Measurements from ENCODE around the gene OGFR.
"Not testable (repeated sequence)": the region's sequence is repeated elsewhere in the genome, so short reads cannot be mapped to it uniquely, and the experiment has no call there.

OGFR gene

DNA sequence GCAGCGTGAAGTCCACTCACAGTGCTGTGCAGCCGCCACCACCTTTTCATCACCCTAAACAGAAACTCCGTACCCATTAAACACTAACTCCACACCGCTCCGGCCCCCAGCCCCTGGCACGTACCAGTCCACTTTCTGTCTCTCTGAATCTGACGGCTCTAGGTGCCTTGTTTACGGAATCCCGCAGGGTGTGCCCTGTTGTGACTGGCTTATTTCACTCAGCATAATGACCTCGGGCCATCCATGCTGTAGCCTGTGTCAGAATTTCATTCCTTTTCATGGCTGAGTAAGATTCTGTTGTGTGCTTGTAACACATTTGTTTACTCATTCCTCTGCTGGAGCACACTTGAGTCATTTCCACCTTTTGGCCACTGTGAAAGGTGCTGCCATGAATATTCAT, 39.0 kb downstream of the OGFR start:
- no peak for DNase-seq

DNA sequence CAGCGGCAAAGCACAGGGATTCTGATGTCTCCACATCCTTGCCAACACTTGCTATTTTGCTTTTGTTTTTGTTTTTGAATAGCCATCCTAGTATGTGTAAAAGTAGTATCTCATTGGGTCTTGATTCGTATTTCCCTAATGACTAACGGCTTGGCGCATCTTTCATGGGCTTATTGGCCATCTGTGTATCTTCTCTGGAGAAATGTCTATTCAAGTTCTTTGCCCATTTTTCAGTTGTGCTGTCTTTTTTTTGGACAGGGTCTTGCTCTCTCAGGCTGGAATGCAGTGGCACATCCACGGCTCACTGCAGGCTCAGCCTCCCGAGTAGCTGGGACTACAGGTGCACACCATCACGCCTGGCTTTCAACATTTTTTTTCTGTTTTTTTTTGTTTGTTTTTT, 39.5 kb downstream of the OGFR start:
- no peak for DNase-seq

DNA sequence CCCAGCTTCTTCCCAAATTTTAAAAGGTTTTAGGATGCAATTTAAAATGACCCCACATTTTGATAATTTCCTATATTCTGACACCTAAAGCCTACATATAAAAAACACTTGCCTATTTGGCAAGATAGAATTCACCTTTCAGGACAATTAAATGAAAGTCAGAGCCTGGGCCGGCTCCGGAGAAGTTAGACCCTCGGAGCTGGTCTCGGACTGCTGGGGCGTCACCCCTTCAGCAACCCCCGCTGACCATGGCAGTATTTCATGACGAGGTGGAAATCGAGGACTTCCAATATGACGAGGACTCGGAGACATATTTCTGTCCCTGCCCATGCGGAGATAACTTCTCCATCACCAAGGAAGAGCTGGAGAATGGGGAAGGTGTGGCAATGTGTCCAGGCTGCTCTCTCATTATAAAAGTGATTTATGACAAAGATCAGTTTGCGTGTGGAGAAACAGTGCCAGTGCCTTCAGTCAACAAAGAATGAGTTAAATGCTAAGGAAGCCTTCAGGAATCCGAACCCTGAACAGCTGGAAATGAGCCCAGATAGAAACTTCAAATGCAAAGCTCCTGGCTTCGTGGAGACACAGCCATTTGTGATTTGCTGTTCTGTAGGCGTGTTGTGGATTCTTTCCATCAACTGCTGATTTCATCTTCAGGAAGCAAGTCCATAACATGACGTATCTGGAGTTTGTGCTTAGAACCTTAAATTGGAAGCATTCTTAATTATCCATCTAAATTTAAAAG, 41.0 kb downstream of the OGFR start:
- no peak for DNase-seq

DNA sequence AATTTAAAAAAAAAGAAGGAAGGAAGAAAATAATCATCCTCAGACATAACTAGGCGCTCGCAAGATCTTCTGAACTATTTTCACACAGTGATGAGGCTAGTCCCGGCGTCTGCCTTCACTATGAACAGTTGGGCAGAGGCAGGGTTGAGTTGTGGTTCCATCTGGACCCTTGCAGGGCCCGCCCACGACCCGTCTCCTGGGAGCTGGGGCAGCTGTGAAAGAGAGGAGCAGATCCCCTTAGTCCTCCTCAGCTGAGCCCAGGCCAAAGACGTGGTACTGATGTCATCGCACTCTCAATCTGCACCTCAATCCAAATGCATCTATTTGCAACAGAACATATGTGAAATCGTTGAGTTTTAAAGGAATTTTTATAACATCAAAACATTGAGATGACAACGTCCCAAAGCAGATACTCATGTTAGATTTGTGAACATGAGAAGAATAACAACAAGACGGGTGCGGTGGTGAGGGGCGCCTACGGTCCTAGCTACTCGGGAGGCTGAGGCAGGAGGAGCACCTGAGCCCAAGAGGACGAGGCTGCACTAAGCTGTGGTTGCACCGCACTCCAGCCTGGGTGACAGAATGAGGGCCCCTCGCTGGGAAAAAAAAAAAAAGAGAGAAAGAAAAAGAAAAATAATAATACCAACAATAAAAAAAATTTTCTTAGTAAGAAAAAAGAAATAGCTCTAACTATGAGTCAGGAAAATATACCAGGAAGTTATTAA, 41.7 kb downstream of the OGFR start:
- peak; percentile 81 for DNase-seq

DNA sequence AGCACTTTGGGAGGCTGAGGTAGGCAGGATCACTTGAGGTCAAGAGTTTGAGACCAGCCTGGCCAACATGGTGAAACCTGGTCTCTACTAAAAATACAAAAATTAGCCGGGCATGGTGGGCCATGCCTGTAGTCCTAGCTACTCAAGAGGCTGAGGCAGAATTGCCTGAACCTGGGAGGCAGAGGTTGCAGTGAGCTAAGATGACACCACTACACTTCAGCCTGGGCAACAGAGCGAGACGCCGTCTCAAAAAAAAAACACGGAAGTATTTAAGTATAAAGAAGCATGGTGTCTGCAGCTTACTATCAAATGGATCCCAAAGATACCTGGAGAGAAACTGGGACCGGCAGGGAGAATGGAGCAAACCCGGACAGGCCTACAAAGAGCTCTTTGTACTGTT, 44.3 kb downstream of the OGFR start:
- not testable (repeated sequence) for DNase-seq

DNA sequence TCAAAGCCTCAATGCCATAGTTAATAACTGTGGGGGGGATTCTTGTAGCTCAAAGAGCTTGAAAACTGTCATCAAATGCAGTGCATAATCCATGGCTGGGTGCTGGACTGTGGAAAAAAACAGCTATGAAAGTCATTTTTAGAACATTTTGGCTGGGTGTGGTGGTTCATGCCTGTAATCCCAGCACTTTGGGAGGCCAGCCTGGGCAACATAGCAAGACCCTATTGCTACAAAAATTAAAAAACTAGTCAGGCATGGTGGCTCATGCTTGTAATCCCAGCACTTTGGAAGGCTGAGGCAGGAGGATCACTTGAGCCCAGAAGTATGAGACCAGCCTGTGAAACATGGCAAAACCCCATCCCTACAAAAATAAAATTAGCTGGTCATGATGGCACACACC, 44.8 kb downstream of the OGFR start:
- no peak for DNase-seq

DNA sequence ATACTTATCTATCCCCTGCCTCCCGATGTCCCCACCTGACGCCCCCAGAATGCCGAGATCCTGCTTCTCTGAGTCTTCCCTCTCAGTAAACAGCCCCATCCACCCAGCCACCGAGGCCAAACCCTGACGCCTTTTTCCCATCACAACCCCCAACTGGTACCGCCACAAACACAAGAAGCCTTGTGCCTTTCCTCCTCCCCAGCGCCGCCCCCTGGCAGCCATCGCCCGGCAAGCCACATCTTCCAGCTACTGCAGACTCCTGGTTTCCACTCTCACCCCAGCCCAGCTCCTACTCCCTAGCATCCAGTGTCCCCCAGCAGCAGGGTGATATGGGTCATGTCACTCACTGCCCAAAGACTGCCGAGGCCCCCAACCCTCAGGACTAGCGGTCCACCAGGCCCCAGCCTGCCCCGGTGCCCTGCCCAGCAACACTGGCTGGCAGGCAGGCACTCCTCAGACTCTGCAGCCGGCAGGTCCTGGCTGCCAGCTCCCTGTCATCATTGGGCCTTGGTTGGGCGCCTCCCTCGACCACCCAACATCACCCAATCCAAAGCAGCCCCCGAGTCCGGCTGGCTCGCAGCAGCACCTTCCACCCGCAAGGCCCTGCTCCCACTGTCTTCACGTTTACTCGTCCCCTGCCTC, 45.8 kb downstream of the OGFR start:
- no peak for DNase-seq

DNA sequence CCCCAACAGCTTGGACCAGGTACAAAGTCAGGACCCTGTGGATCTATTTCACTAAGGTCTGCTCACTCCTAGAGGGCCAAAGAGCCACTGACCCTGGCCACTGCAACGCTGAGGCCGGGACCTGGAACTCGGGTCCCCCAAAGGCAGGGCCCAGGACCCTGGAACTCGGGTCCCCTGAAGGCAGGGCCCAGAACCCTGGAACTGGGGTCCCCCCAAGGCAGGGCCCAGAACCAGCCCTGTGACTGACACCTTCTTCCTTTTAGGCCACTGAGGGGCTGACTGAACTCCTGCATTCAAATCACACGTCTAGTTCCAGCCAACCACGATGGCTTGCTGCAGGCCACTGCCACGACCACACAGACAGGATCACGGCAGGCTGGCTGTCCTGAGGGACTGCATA, 47.6 kb downstream of the OGFR start:
- DNase-seq = no peak

DNA sequence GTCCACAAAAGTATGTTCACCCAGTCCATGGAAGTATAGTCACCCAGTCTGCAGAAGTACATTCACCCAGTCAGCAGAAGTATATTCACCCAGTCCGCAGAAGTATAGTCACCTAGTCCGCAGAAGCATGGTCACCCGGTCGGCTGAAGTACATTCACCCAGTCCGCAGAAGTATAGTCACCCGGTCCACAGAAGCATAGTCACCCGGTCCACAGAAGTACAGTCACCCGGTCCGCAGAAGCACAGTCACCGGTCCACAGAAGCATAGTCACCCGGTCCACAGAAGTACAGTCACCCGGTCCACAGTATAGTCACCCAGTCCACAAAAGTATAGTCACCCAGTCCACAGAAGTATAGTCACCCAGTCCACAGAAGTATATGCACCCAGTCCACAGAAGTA, 48.2 kb downstream of the OGFR start:
- DNase-seq = no peak

DNA sequence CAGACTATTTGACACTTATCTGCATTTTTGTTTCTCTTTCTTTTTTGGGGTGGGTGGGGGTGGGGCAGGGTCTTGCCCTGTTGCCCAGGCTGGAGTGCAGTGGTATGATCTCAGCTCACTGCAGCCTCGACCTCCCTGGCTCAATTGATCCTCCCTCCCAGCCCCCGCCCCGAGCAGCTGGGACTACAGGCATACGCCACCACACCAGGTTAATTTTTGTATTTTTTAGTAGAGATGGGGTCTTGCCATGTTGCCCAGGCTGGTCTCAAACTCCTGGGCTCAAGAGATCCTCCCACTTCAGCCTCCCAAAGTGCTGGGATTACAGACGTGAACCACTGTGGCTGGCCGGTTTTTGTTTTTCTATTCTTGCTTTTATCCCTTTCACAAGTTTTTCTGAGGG, 48.7 kb downstream of the OGFR start:
- DNase-seq = not testable (repeated sequence)

DNA sequence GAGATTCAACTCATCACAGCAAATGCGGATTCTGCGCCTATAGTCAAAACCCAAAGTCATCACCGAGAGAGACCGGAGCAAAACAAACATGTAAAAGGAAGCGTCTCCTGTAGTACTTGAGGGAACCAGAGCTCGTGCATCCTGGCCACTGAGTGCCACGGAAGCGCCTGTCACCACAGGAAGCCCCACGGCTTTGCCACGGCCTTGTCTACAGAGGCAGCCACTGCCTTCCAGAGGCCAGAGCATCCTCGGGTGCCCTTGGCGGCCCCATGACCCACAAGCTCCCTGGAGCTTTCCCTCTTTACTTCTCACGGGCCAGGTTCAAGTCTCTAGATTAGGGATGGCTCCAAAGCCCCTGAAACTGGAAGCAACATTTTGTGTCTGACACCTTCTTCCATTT, 49.5 kb downstream of the OGFR start:
- no peak for DNase-seq

DNA sequence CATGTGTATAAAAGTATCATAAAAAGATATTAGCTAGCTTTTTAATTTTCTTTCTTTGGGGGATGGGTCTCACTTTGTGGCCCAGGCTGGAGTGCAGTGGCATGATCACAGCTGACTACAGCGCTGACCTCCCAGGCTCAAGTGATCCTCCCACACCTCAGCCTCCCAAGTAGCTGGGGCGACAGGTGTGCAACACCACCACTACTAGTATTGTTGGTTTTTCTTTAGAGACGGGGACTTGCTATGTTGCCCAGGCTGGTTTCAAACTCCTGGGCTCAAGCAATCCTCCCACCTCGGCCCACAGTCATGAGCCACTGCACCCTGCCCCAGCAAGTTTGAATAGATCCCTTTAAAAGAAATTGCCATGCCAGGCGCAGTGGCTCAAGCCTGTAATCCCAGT, 50.5 kb downstream of the OGFR start:
- DNase-seq = no peak

DNA sequence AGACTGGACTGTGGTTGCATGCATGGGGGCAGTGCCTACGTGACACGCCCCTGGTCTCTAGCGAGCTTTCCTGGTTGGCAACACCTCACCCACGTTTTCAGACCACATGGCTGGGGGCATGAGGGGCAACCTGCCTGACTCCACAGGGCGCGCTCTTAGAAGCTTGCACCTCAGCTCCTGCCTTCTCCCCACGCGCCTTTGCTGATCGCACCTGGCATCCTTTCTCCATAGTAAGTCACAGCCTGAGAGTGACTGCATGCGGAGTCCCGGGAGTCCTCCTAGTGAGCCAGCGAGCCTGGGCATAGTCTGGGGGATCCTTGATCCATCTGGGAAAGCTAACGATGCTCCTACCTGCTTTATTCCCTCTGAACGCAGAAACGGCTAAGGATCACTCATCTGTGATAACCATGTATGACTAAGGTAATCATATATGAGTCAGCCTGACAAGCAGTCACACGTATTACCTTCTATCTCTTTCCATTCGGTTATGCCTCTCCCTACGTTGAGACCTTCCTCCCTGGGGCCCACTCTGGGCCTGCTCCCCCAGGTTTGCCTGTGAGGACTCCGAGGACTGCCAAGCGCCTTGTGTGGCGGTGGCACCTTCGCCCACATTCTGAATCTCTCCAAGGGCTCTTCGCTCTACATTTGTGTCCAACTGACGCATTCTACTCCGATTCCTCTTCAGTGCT, 52.4 kb downstream of the OGFR start:
- no peak for DNase-seq

DNA sequence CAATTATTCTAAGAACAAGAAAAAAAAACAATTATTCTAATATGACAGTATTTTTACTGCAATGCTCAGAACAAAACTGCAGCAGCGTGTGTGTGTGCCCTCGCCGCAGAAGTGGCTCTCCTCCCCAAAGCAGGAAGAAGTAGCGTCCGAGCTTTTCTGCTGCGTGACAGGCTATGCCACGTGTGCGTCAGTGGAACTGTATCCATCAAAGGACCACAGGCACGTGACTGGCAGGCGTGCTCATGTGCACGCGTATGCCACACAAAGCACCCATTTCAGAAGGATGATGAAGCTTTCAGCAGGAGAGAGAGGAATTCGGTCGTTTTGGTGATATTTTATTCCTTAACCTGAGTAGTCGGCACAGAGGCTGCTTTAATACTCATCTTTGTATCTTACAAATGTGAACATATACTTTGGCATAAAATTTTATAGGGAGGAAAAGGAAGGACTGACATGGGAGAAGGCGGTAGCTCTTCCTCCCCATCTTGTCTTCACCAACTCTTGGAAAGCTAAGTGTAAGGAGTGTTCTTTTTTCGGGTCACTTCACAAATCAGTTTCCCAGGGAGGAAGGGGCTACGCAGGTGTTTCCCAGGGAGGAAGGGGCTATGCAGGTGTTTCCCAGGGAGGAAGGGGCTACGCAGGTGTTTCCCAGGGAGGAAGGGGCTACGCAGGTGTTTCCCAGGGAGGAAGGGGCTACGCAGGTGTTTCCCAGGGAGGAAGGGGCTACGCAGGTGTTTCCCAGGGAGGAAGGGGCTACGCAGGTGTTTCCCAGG, 53.6 kb downstream of the OGFR start:
- no peak for DNase-seq

DNA sequence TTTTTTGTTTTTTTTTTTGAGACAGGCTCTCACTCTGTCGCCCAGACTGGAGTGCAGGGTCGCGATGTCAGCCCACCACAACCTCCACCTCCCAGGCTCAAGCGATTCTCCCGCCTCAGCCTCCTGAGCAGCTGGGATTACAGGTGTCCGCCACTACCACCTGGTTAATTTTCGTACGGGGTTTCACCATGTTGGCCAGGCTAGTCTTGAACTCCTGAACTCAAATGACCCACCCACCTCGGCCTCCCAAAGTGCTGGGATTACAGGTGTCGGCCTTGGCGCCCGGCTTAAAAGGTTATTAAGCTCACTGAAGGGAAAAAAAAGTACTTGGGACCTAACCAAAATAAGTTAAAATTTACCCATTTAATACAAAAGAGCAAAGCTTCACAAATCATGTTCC, 55.1 kb downstream of the OGFR start:
- DNase-seq = no peak

DNA sequence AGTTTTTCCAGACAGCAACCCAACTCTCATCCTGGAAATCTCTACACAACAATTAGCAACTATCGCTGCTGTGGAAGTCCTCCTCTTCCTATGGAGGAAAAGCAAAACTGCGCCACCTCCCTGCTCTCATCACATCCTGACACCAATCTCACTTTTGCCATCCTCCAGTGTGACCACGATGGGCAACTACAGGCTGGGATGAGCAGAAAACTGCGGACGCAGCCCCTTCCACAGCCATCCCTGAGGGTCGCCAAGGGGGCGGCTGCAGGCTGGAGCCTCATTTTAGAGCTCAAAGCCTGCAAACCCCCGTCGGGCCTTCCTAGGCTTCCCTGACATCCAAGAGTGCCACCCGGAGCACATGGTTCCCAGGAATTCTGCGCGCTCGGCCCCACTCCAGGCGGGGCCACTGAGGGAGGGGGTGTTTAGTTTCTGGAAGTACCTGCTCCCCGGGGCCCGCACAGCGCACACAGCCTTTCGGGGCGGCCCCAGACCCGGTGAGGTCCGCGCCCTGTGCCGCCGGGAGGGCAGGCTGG, 55.8 kb downstream of the OGFR start:
- peak; percentile 50 for DNase-seq

DNA sequence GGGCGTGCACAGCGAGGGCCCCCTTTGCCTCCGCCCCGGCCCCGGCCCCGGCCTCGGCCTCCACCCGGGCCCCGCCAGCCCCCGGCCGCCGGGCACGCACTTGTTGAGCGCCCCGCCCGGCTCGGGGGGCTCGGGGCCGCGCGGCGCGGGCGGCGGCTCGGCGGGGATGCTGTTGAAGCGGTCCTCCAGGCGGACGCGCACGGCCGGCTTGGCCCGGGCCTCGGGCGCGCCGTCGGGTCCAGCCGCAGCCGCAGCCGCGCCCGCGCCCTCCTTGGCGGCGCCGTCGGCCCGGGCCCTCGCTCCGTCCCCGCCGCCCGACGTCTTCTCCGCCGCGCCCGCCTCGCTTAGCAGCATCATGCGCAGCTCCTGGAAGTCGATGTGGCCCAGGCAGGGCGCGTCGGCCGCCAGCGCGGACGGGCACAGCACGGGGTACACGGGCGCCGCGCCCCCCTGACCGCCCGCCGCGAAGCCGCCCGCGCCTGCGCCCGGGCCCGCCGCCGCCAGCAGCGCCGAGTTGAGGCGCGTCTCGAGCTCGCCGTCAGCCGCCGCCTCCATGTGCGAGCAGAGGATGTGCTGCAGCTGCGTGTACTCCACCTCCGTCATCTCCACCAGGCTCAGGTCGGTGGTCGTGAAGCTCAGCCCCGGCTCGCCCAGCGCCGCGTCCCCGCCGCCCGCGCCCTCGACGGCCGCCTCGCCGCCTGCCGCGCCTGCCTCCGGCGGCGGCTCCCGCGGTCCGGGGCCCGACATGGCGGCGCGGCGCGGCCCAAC, 56.5 kb downstream of the OGFR start:
- peak; percentile 44 for DNase-seq

DNA sequence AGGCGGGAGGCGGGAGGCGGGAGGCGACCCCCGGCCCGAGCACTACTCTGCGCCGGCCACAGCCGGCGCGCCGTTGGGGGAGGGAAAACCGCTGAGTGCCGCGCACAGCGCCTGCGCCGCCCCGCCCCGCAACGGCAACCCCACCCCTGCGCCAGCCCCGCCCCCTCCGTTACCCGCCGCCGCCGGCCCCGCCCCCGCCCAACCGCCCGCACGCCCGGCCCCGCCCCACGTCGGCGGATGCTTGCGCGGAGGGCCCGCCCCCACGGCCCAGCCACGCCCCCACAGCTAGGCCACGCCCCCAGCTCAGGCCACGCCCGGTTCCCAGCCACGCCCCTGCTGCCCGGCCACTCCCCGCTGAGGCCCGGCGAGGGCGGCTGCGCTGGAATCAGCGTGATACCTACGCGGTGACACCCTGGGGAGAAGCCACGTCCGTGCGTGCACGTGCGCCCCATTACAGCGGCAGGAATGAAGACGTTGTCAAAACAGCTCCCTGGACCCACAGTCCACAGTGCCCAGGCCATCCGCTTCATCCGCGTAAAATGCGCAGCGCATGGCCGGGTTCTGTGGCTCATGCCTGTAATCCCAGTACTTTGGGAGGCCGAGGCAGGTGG, 57.2 kb downstream of the OGFR start, which contains the start of gene TCFL5:
Gene TCFL5, minus strand, starts transcription at position 97 of the 611 bp plus-strand sequence. CDS start 152 bp downstream, outside the sequence.
- DNase-seq = peak; percentile 88
